Stomach smooth muscle (tissue), 2 donors: Measurements from ENCODE around the gene NDRG4.

Experiments
- H3K27ac ChIP-seq: one replicate; pipeline ENCODE4 v1.7.0; 2013; ENCODE audit warnings: mild to moderate bottlenecking, low read length, inconsistent platforms
- H3K27me3 ChIP-seq, 2 donors: one replicate each; pipeline ENCODE4 v1.7.0; 2013; ENCODE audit warnings: low read length in 2 of 2; ENCODE audit not compliant: insufficient read depth in 2 of 2, control insufficient read depth in 1 of 2
- H3K36me3 ChIP-seq, 2 donors: one replicate each; pipeline ENCODE4 v1.7.0; 2013; ENCODE audit warnings: low read length in 2 of 2; ENCODE audit not compliant: control insufficient read depth in 2 of 2, insufficient read depth in 2 of 2
- H3K4me1 ChIP-seq: one replicate; pipeline ENCODE4 v1.7.0; 2013; ENCODE audit warnings: low read length; ENCODE audit not compliant: control insufficient read depth, insufficient read depth
- H3K4me3 ChIP-seq, 2 donors: one replicate each; pipeline ENCODE4 v1.7.0; 2013; ENCODE audit warnings: low read length in 2 of 2
- H3K9ac ChIP-seq, 2 donors: one replicate each; pipeline ENCODE4 v1.7.0; 2013; ENCODE audit warnings: low read length in 2 of 2, mild to moderate bottlenecking in 1 of 2
- H3K9me3 ChIP-seq, 2 donors: one replicate each; pipeline ENCODE4 v1.7.0; 2013; ENCODE audit warnings: low read length in 2 of 2; ENCODE audit not compliant: control insufficient read depth in 2 of 2
- donor health status: healthy.
- donor health status: Pancreatic carcinoma.

Gene NDRG4

GRCh38 chr16:58459344-58460218 lies 40.4 kb upstream of the NDRG4 start:
- Histone ChIP-seq H3K9me3 (no peaks in the 10 kb centered on the region), H3K27ac (no peak overlapping the region), H3K4me1 (peaks cover 13% of the 10 kb centered on the region), H3K36me3 (no peaks in the 10 kb centered on the region), H3K9ac (no peak overlapping the region), H3K27me3 (peaks cover 4 to 14% of the 10 kb centered on the region in 2 donors), H3K4me3 (no peak overlapping the region)

DNA sequence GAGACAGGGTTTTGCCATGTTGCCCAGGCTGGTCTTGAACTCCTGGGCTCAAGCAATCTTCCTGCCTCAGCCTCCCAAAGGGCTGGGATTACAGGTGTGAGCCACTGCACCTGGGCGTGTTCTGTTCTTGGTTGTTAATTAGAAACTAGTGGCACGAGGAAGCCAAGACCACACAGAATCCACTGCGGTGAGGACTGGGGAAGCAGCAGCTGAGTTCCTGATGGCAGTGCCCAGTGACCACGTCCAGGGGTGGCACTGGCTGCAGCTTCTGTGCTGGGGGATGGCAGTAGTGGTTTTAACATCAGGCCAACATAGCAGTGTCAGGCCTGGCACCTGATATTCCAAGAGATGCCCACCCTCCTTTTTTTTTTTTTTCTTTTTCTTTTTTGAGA lies 39.7 kb upstream of the NDRG4 start:
- H3K27ac ChIP-seq, result no peak overlapping the region
- H3K9me3 ChIP-seq, result no peaks in the 10 kb centered on the region
- no peak overlapping the region for H3K9ac ChIP-seq
- H3K4me1 ChIP-seq, result peaks cover 18% of the 10 kb centered on the region
- no peaks in the 10 kb centered on the region for H3K36me3 ChIP-seq
- no peak overlapping the region for H3K4me3 ChIP-seq
- peaks cover 10 to 21% of the 10 kb centered on the region in 2 donors for H3K27me3 ChIP-seq

DNA sequence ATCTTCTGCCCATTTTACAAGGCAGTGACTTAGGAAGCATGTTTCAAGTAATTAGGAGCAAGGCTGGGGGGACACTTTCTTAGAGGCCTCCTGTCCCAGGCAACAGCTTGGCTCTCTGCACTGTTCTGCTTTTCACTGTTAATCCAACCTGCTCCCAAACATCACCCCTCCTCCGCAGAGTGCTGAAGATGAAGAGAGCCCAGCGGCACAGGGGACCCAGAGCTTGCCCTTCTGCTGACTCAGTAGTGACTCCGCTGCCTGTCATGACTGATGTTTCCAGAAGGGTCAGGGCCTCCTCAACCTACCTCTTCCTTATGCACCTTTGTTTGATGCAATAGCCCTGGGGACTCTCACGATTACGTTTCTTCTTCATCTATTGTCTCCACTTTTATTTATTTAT lies 38.9 kb upstream of the NDRG4 start:
- Histone ChIP-seq H3K9me3 (no peaks in the 10 kb centered on the region), H3K4me1 (peaks cover 18% of the 10 kb centered on the region), H3K27me3 (peaks cover 16 to 29% of the 10 kb centered on the region in 2 donors), H3K4me3 (no peak overlapping the region), H3K27ac (no peak overlapping the region), H3K36me3 (no peaks in the 10 kb centered on the region), H3K9ac (no peak overlapping the region)

DNA sequence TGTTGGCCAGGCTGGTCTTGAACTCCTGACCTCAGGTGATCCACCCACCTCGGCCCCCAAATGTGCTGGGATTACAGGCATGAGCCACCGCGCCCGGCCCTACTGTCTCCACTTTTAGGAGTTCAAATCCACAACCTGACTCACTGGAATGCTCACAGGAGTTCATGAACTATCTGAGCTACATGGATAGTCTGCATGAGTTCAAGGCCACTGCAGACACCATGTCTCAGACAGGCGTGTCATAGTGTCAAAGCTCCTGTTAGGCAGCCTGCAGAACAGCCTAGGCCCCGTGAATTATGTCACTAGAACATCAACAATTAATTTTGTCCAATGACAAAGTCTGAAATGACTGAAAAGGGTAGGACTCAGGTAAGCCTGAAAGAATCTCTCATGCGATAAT lies 38.3 kb upstream of the NDRG4 start:
- Histone ChIP-seq H3K4me1 (peaks cover 18% of the 10 kb centered on the region), H3K4me3 (no peak overlapping the region), H3K9ac (no peak overlapping the region), H3K27ac (no peak overlapping the region), H3K27me3 (peaks cover 20 to 34% of the 10 kb centered on the region in 2 donors), H3K9me3 (no peaks in the 10 kb centered on the region), H3K36me3 (no peaks in the 10 kb centered on the region)

GRCh38 chr16:58462089-58462488 lies 37.9 kb upstream of the NDRG4 start:
- H3K9me3 ChIP-seq, result no peaks in the 10 kb centered on the region
- no peak overlapping the region for H3K27ac ChIP-seq
- H3K4me1 ChIP-seq, result peaks cover 18% of the 10 kb centered on the region
- H3K27me3 ChIP-seq, result peaks cover 23 to 39% of the 10 kb centered on the region in 2 donors
- no peak overlapping the region for H3K9ac ChIP-seq
- H3K36me3 ChIP-seq, result no peaks in the 10 kb centered on the region
- no peak overlapping the region for H3K4me3 ChIP-seq

GRCh38 chr16:58462499-58462996 lies 37.4 kb upstream of the NDRG4 start:
- no peaks in the 10 kb centered on the region for H3K9me3 ChIP-seq
- H3K4me1 ChIP-seq, result peaks cover 18% of the 10 kb centered on the region
- H3K27me3 ChIP-seq, result peaks cover 25 to 44% of the 10 kb centered on the region in 2 donors
- no peaks in the 10 kb centered on the region for H3K36me3 ChIP-seq
- H3K27ac ChIP-seq, result no peak overlapping the region
- H3K4me3 ChIP-seq, result no peak overlapping the region
- no peak overlapping the region for H3K9ac ChIP-seq

- no peak overlapping the region for H3K9ac ChIP-seq
- no peak overlapping the region for H3K27ac ChIP-seq
- H3K9me3 ChIP-seq, result no peaks in the 10 kb centered on the region
- H3K4me3 ChIP-seq, result peak overlapping the region; percentile 31 to 57
- peaks cover 18% of the 10 kb centered on the region for H3K4me1 ChIP-seq
- H3K36me3 ChIP-seq, result no peaks in the 10 kb centered on the region
- peaks cover 30 to 50% of the 10 kb centered on the region in 2 donors for H3K27me3 ChIP-seq
These were observed 36.7 kb upstream of the NDRG4 start for GRCh38 chr16:58462997-58463941.

DNA sequence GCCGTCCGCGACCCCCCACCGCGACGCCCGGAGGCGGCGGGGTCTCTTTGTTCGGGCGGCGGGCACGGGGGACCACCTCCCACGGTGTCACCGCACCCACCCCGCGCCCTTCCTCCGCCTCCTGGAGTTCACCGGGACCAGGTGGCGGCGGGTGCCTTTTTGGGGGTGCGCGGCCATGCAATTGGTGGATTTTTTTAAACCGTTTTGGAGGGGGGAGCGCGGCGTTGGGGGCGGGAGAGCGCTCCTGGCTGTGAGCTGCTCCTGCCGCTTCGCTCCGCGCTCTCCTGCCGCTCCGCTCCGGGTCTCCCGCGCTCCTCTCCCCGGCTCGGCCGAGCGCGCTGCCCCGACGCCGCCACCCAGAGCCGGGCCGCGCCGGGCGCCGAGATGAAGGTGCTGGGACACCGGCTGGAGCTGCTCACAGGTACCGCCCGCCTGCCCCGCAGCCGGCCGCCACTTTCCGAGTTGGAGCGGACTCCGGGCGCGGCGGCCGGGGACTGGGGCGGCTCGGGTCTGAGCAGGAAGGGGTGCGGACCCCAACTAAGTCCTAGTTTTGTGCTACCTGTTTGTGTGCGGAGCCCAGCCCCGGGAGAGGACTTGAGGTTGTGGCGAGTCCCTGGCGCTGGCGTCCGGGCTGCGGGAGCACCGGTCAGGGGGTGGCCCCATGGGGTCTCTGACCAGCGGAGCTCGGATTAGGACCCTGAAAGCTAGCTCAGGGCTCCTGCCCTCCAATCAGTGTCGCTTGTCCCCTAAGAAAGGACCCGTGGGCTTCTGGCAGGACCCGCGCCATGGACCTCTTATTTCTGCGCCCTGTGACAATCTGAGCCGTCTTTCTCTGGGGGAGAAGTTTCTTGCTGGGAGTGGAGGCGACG lies 35.7 kb upstream of the NDRG4 start:
- H3K4me1 ChIP-seq, result peaks cover 18% of the 10 kb centered on the region
- no peaks in the 10 kb centered on the region for H3K36me3 ChIP-seq
- H3K27ac ChIP-seq, result no peak overlapping the region
- H3K4me3 ChIP-seq, result peak overlapping the region; percentile 31 to 57
- no peak overlapping the region for H3K9ac ChIP-seq
- peaks cover 31 to 50% of the 10 kb centered on the region in 2 donors for H3K27me3 ChIP-seq
- H3K9me3 ChIP-seq, result no peaks in the 10 kb centered on the region

DNA sequence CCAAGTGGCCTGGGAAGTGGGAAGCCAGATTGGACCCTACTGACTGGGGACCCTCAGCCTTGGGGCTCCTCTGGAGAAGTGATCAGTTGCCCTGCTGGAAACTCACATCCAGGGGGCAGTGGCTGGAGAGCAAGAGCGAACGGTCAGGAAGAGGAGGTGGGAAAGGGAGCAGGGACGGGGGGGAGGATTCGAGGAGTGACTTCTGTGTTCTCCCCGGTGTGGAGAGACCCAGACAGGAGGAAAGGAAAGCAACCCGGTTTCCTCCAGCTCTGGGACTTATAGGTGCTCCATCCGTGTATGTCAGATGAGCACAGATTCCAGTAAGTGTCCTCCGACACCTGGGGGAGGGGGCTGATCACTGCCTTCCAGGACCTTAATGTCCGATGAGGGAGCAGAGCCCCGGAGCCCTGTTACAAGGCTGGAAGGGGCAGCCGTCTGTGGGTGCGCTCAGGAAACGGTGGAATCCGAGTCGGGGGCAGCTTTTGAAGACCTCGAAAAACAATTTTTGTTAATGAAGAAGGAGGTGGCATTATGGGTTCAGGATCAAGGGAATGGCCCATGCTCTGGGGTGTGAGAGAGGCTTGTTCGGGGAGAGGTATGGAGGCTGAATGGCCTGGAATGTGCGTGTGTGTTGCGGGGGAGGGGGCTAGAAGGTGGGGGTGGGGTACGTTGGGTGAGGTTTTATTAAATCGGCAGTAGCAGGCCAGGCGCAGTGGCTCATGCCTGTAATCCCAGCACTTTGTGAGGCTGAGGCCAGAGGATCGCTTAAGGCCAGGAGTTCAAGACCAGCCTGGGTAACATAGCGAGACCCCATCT lies 34.8 kb upstream of the NDRG4 start:
- Histone ChIP-seq H3K9ac (no peak overlapping the region), H3K9me3 (no peaks in the 10 kb centered on the region), H3K27me3 (peaks cover 31 to 50% of the 10 kb centered on the region in 2 donors), H3K36me3 (no peaks in the 10 kb centered on the region), H3K27ac (no peak overlapping the region), H3K4me3 (peak overlapping the region in 1 of 2 donors; percentile 57), H3K4me1 (peaks cover 18% of the 10 kb centered on the region)
